ENCODE data around the gene GADL1. TPM values are rescaled to one million over a fixed set of nuclear protein-coding genes. Genes with fewer than 3 reads are reported as not detected.

GADL1 gene
- total RNA-seq, 1 donor from 2014 or later: not detected

DNA sequence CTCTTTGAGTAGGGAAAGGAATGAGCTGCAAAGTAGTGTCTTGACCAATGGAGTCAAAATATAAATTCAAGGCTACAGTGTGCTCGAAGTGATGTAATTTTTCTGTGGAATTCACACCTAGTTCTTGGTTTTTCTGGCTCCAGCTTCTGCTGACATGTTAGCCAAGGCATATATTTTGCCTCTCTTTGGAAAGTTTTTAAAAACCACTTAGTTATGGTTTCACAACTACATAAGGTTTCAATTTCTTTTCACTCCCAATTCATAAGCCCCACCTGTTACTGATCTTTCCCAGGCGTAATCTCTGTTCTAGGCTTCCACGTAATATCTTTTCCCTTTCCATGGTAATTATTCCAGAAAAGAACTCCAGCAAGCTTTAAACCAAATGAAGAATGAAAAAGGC is 46.9 kb downstream of the GADL1 start:
- Mint-ChIP-seq H3K4me3 (ENCODE audit: unreplicated experiment) (no peak overlapping the region), H3K36me3 (ENCODE audit: unreplicated experiment) (no peaks in the 10 kb centered on the region), H3K27me3 (ENCODE audit: unreplicated experiment) (peaks cover 6% of the 10 kb centered on the region), H3K27ac (ENCODE audit: unreplicated experiment) (no peak overlapping the region), H3K9me3 (ENCODE audit: unreplicated experiment) (no peaks in the 10 kb centered on the region), H3K4me1 (ENCODE audit: low read depth, unreplicated experiment) (no peaks in the 10 kb centered on the region)
- no peak for DNase-seq
- TF ChIP-seq, protein P1, sequence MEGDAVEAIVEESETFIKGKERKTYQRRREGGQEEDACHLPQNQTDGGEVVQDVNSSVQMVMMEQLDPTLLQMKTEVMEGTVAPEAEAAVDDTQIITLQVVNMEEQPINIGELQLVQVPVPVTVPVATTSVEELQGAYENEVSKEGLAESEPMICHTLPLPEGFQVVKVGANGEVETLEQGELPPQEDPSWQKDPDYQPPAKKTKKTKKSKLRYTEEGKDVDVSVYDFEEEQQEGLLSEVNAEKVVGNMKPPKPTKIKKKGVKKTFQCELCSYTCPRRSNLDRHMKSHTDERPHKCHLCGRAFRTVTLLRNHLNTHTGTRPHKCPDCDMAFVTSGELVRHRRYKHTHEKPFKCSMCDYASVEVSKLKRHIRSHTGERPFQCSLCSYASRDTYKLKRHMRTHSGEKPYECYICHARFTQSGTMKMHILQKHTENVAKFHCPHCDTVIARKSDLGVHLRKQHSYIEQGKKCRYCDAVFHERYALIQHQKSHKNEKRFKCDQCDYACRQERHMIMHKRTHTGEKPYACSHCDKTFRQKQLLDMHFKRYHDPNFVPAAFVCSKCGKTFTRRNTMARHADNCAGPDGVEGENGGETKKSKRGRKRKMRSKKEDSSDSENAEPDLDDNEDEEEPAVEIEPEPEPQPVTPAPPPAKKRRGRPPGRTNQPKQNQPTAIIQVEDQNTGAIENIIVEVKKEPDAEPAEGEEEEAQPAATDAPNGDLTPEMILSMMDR (IDR thresholded peaks at IDR 0.05; ENCODE audit: partially characterized antibody, unreplicated experiment): no peak

- peaks cover 6% of the 10 kb centered on the region for H3K27me3 Mint-ChIP-seq (ENCODE audit: unreplicated experiment)
- H3K27ac Mint-ChIP-seq (ENCODE audit: unreplicated experiment): no peak overlapping the region
- TF ChIP-seq, protein P1 (IDR thresholded peaks at IDR 0.05; ENCODE audit: partially characterized antibody, unreplicated experiment): no peak
- no peaks in the 10 kb centered on the region for H3K36me3 Mint-ChIP-seq (ENCODE audit: unreplicated experiment)
- no peak overlapping the region for H3K4me3 Mint-ChIP-seq (ENCODE audit: unreplicated experiment)
- H3K4me1 Mint-ChIP-seq (ENCODE audit: low read depth, unreplicated experiment): no peaks in the 10 kb centered on the region
- no peak for DNase-seq
- no peaks in the 10 kb centered on the region for H3K9me3 Mint-ChIP-seq (ENCODE audit: unreplicated experiment)
These were observed 48.9 kb downstream of the GADL1 start for GRCh38 chr3:30845606-30846005.

DNA sequence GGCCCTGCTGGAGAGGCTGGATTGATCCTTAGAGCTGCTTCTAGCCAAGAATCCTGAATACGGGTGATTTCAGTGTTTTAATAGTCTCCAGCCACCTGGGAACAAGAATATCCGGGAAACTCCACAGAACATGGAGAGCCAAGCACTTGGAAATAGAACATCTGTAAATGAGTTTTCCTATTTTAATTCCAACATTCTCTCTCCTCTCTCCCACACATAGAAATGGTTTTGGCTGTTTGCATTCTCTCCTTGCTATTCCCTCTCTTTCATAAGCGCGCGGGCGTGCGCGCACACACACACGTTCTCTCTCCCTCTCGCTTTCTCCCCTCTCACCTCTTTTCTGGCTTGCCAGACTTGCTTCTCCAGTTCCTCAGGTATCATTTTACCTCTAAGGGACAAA is 50.6 kb downstream of the GADL1 start:
- no peaks in the 10 kb centered on the region for H3K36me3 Mint-ChIP-seq (ENCODE audit: unreplicated experiment)
- H3K4me1 Mint-ChIP-seq (ENCODE audit: low read depth, unreplicated experiment): no peaks in the 10 kb centered on the region
- H3K27me3 Mint-ChIP-seq (ENCODE audit: unreplicated experiment): peaks cover 6% of the 10 kb centered on the region
- no peak overlapping the region for H3K27ac Mint-ChIP-seq (ENCODE audit: unreplicated experiment)
- H3K9me3 Mint-ChIP-seq (ENCODE audit: unreplicated experiment): no peaks in the 10 kb centered on the region
- TF ChIP-seq, protein P1 (IDR thresholded peaks at IDR 0.05; ENCODE audit: partially characterized antibody, unreplicated experiment): no peak
- DNase-seq: no peak
- H3K4me3 Mint-ChIP-seq (ENCODE audit: unreplicated experiment): no peak overlapping the region

DNA sequence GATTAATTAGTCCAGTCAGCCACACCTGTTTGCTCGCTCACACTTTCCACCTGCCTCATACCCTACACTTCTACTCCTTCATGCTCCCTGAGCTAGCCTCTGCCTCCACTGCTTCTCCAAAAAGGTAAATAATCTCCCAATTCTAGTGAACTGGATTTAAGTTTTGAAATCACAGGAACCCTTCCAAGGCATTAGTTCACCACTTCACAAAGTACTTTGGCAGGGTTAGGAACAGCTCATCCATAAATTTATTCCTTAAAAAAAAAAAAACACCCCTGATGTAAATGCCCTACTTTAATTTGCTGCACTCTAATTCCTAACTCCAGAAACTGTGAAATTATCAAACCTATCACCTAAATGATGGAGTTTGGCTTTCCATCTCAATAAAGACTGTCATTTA is 58.3 kb downstream of the GADL1 start:
- Mint-ChIP-seq H3K27me3 (ENCODE audit: unreplicated experiment) (no peaks in the 10 kb centered on the region), H3K4me3 (ENCODE audit: unreplicated experiment) (no peak overlapping the region), H3K27ac (ENCODE audit: unreplicated experiment) (no peak overlapping the region), H3K4me1 (ENCODE audit: low read depth, unreplicated experiment) (no peaks in the 10 kb centered on the region), H3K9me3 (ENCODE audit: unreplicated experiment) (peaks cover 1% of the 10 kb centered on the region), H3K36me3 (ENCODE audit: unreplicated experiment) (no peaks in the 10 kb centered on the region)
- no peak for DNase-seq
- TF ChIP-seq, protein P1 (IDR thresholded peaks at IDR 0.05; ENCODE audit: partially characterized antibody, unreplicated experiment): no peak

DNA sequence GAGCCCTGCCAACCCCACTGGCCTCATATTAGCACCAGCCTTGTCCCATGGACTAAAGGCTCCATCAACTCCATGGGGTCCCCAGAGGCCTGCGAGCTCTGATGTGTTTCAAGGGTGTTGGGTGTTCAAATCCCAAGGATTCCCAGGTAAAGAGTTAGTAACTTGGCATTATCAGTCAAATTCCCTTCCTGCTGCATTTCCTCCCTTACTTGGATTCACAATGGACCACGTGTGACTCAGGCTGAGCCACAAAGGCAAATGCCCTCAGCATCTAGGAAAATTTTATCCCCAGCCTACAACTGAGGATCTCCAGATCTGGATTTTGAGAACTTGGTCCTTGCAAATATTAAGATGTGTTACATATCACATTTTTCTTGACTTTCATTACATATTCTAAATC is 58.8 kb downstream of the GADL1 start:
- TF ChIP-seq, protein P1 (IDR thresholded peaks at IDR 0.05; ENCODE audit: partially characterized antibody, unreplicated experiment): no peak
- Mint-ChIP-seq H3K9me3 (ENCODE audit: unreplicated experiment) (peaks cover 1% of the 10 kb centered on the region), H3K27me3 (ENCODE audit: unreplicated experiment) (no peaks in the 10 kb centered on the region), H3K36me3 (ENCODE audit: unreplicated experiment) (no peaks in the 10 kb centered on the region), H3K4me3 (ENCODE audit: unreplicated experiment) (no peak overlapping the region), H3K4me1 (ENCODE audit: low read depth, unreplicated experiment) (no peaks in the 10 kb centered on the region), H3K27ac (ENCODE audit: unreplicated experiment) (no peak overlapping the region)
- DNase-seq: no peak
